Transverse colon (tissue), 4 donors: ENCODE measurements around the gene LRR1. TPM values are rescaled to one million over a fixed set of nuclear protein-coding genes. Genes with fewer than 3 reads are reported as not detected.

Source experiments
- DNase-seq: peaks from one replicate; pipeline ENCODE4 v3.0.0-alpha.2; 2019
- H3K27ac ChIP-seq, 4 donors: fragments of 200-600 bp; sonication (generic); 2 replicates each; pipeline ENCODE4 v1.5.1; 2016 to 2018; ENCODE audit warnings: inconsistent platforms in 4 of 4
- H3K27me3 ChIP-seq: fragments of 200-600 bp; sonication (generic); 2 replicates; pipeline ENCODE4 v1.5.1; 2017; ENCODE audit warnings: inconsistent platforms
- H3K36me3 ChIP-seq, 4 donors: fragments of 200-600 bp; sonication (generic); 2 replicates each; pipeline ENCODE4 v1.5.1; 2017 to 2019; ENCODE audit warnings: inconsistent platforms in 4 of 4
- H3K4me1 ChIP-seq, 4 donors: fragments of 200-600 bp; sonication (generic); 2 replicates each; pipeline ENCODE4 v1.5.1; 2017 to 2020; ENCODE audit warnings: inconsistent platforms in 4 of 4
- H3K4me3 ChIP-seq, 4 donors: fragments of 200-600 bp; sonication (generic); 1 replicate in 1 of 4; 2 replicates in 3 of 4; pipeline versions ENCODE4 v1.5.1 to v1.6.1; 2017 to 2019; ENCODE audit warnings: inconsistent platforms in 4 of 4
- H3K9me3 ChIP-seq, 2 donors: fragments of 200-600 bp; sonication (generic); 2 replicates each; pipeline ENCODE4 v1.5.1; 2017 to 2019; ENCODE audit warnings: inconsistent platforms in 2 of 2
- CTCF ChIP-seq, 5 experiments: fragments of 200-600 bp in 3 of 5; fragments of 450-650 bp in 2 of 5; sonication (generic) in 3 of 5; IDR thresholded peaks; 1 replicate in 2 of 5; 2 replicates in 3 of 5; pipeline ENCODE4 v1.5.1; 2016 to 2017; ENCODE audit warnings: antibody characterized with exemption in 5 of 5, inconsistent platforms in 3 of 5, mild to moderate bottlenecking in 2 of 5, moderate library complexity in 1 of 5
- EP300 ChIP-seq: sonication (generic); formaldehyde crosslinking; IDR thresholded peaks from one replicate; pipeline ENCODE4 v1.6.1; 2017; ENCODE audit warnings: antibody characterized with exemption, low read depth
- POLR2A ChIP-seq: fragments of 450-650 bp; IDR thresholded peaks from one replicate; pipeline ENCODE4 v1.6.1; 2016; ENCODE audit warnings: antibody characterized with exemption, mild to moderate bottlenecking, moderate library complexity
- POLR2AphosphoS5 ChIP-seq, 3 donors: sonication (generic); formaldehyde crosslinking; IDR thresholded peaks; one replicate each; pipeline ENCODE4 v1.6.1; 2016; ENCODE audit warnings: antibody characterized with exemption in 3 of 3
- WGBS, 2 donors: methylation state at CpG; one replicate each; pipeline ENCODE4 v1.1.5; 2018; ENCODE audit warnings: low coverage in 1 of 2; 5-methylcytosine and 5-hydroxymethylcytosine counted together
- in situ Hi-C, 4 donors: fragments of 200-750 bp; cut with MboI; loops; one replicate each; pipeline versions ENCODE4 v1.15.0 to v1.15.1; 2017; ENCODE audit warnings: low sequenced_read_pairs in 3 of 4, low pct_ligation_motif_present in 1 of 4, low pct_unique_long_range_greater_than_20kb in 1 of 4
- intact Hi-C: fragments of 100-400 bp; cut with DNase I; formaldehyde crosslinking; loops from one replicate; pipeline ENCODE4 v1.15.1; 2023; ENCODE audit warnings: low total_unique reads
- total RNA-seq, 4 donors: library from RNA; depleted of rRNA; stranded (reverse); fragments of >200 nt; gene quantifications; one replicate each; pipeline ENCODE4 v1.1.0, GENCODE V29; 2016

The LRR1 gene
- total RNA-seq, 4 donors from 2014 or later: 3.0 to 17.1 (median 12.4) TPM; not detected in 1

GRCh38 chr14:49607583-49607982 is 8.8 kb downstream of the LRR1 start:
- no peak overlapping the region for H3K4me3 ChIP-seq
- H3K4me1 ChIP-seq: no peaks in the 10 kb centered on the region
- no peaks in the 10 kb centered on the region for H3K9me3 ChIP-seq
- H3K27me3 ChIP-seq: no peaks in the 10 kb centered on the region
- DNase-seq: no peak
- intact Hi-C loops: no loop called here
- peak overlapping the region in 2 of 4 donors; percentile 1 to 16 for H3K27ac ChIP-seq
- TF ChIP-seq POLR2A (no peak), EP300 (no peak), CTCF (IDR thresholded peaks at IDR 0.05) (no peak), POLR2AphosphoS5 (IDR thresholded peaks at IDR 0.05) (no peak)
- 91% methylated on average over 6 of the region's 6 CpGs for WGBS, 2 donors
- in situ Hi-C loops: no loop called here
- peaks cover 0 to 8% (median 2%) of the 10 kb centered on the region in 4 donors for H3K36me3 ChIP-seq

- Histone ChIP-seq H3K9me3 (no peaks in the 10 kb centered on the region), H3K4me3 (no peak overlapping the region), H3K27ac (no peak overlapping the region), H3K36me3 (peaks cover 0 to 5% (median 0%) of the 10 kb centered on the region in 4 donors), H3K27me3 (no peaks in the 10 kb centered on the region), H3K4me1 (no peaks in the 10 kb centered on the region)
- no peak for DNase-seq
- TF ChIP-seq CTCF (IDR thresholded peaks at IDR 0.05) (no peak), EP300 (no peak), POLR2AphosphoS5 (IDR thresholded peaks at IDR 0.05) (no peak), POLR2A (no peak)
- intact Hi-C loops (no loop called here), in situ Hi-C loops (no loop called here)
- 86 to 92% methylated on average over 4 of the region's 4 CpGs for WGBS, 2 donors
These were observed 13.5 kb downstream of the LRR1 start for GRCh38 chr14:49612251-49612650.

- H3K4me3 ChIP-seq: no peak overlapping the region
- H3K4me1 ChIP-seq: peaks cover 0 to 2% (median 0%) of the 10 kb centered on the region in 4 donors
- H3K27ac ChIP-seq: no peak overlapping the region
- H3K36me3 ChIP-seq: peaks cover 0 to 5% (median 0%) of the 10 kb centered on the region in 4 donors
- intact Hi-C loops (no loop called here), in situ Hi-C loops (no loop called here)
- H3K27me3 ChIP-seq: no peaks in the 10 kb centered on the region
- no peak for DNase-seq
- TF ChIP-seq POLR2AphosphoS5 (IDR thresholded peaks at IDR 0.05) (no peak), EP300 (no peak), CTCF (IDR thresholded peaks at IDR 0.05) (no peak), POLR2A (no peak)
- no peaks in the 10 kb centered on the region for H3K9me3 ChIP-seq
- WGBS, 2 donors: 90% methylated on average over 8 of the region's 8 CpGs; no CpG with 5 or more reads in 1 of the 2 donors
These were observed 13.9 kb downstream of the LRR1 start for GRCh38 chr14:49612671-49613070.

GRCh38 chr14:49614196-49614595 is 15.5 kb downstream of the LRR1 start:
- in situ Hi-C loops (no loop called here), intact Hi-C loops (no loop called here)
- no peak overlapping the region for H3K4me3 ChIP-seq
- peaks cover 0 to 16% (median 3%) of the 10 kb centered on the region in 4 donors for H3K4me1 ChIP-seq
- WGBS, 2 donors: 96 to 100% methylated on average over 2 of the region's 2 CpGs
- H3K9me3 ChIP-seq: no peaks in the 10 kb centered on the region
- H3K27ac ChIP-seq: no peak overlapping the region
- no peak for TF ChIP-seq EP300
- TF ChIP-seq POLR2A: no peak
- TF ChIP-seq POLR2AphosphoS5 (IDR thresholded peaks at IDR 0.05): no peak
- peaks cover 0 to 14% (median 3%) of the 10 kb centered on the region in 4 donors for H3K36me3 ChIP-seq
- H3K27me3 ChIP-seq: no peaks in the 10 kb centered on the region
- no peak for DNase-seq

GRCh38 chr14:49615776-49616175 is 17.0 kb downstream of the LRR1 start:
- peaks cover 0 to 22% (median 8%) of the 10 kb centered on the region in 4 donors for H3K4me1 ChIP-seq
- no peak overlapping the region for H3K27ac ChIP-seq
- intact Hi-C loops: no loop called here
- DNase-seq: no peak
- in situ Hi-C loops: no loop called here
- WGBS, 2 donors: 97 to 100% methylated on average over 2 to 6 of the region's 6 CpGs
- no peak overlapping the region for H3K4me3 ChIP-seq
- TF ChIP-seq CTCF (IDR thresholded peaks at IDR 0.05) (no peak), POLR2A (no peak), POLR2AphosphoS5 (IDR thresholded peaks at IDR 0.05) (no peak), EP300 (no peak)
- no peaks in the 10 kb centered on the region for H3K27me3 ChIP-seq
- no peaks in the 10 kb centered on the region for H3K9me3 ChIP-seq
- H3K36me3 ChIP-seq: peaks cover 0 to 14% (median 3%) of the 10 kb centered on the region in 4 donors
